NCI-H226 (cell line): ENCODE results near the gene NTRK2.
"Not testable (repeated sequence)": the region's sequence is repeated elsewhere in the genome, so short reads cannot be mapped to it uniquely, and the experiment has no call there.

ENCODE experiments used
- DNase-seq: peaks from one replicate; pipeline ENCODE4 v3.0.0-alpha.2; 2015

The NTRK2 gene

GRCh38 chr9:84858364-84858763 is 188.8 kb downstream of the NTRK2 start:
- DNase-seq = no peak

GRCh38 chr9:84860249-84861115 is 191.0 kb downstream of the NTRK2 start:
- DNase-seq = no peak

- DNase-seq = no peak
These were observed 191.9 kb downstream of the NTRK2 start for GRCh38 chr9:84861455-84861854.

GRCh38 chr9:84862308-84862707 is 192.8 kb downstream of the NTRK2 start:
- no peak for DNase-seq

- peak; percentile 29 for DNase-seq
These were observed 193.3 kb downstream of the NTRK2 start for GRCh38 chr9:84862810-84863287.

GRCh38 chr9:84863372-84863771 is 193.8 kb downstream of the NTRK2 start:
- DNase-seq = no peak

- no peak for DNase-seq
These were observed 197.1 kb downstream of the NTRK2 start for GRCh38 chr9:84866396-84867175.

- no peak for DNase-seq
These were observed 197.7 kb downstream of the NTRK2 start for GRCh38 chr9:84867186-84867585.

GRCh38 chr9:84869091-84869490 is 199.6 kb downstream of the NTRK2 start:
- DNase-seq = no peak

- no peak for DNase-seq
These were observed 202.5 kb downstream of the NTRK2 start for GRCh38 chr9:84871983-84872382.

- DNase-seq = no peak
These were observed 204.5 kb downstream of the NTRK2 start for GRCh38 chr9:84874022-84874421.

GRCh38 chr9:84874596-84874995 is 205.1 kb downstream of the NTRK2 start:
- no peak for DNase-seq

- DNase-seq = no peak
These were observed 205.7 kb downstream of the NTRK2 start for GRCh38 chr9:84875193-84875592.

- no peak for DNase-seq
These were observed 210.1 kb downstream of the NTRK2 start for GRCh38 chr9:84879631-84880030.

GRCh38 chr9:84880835-84881234 is 211.3 kb downstream of the NTRK2 start:
- DNase-seq = no peak

- no peak for DNase-seq
These were observed 217.3 kb downstream of the NTRK2 start for GRCh38 chr9:84886866-84887265.

GRCh38 chr9:84891924-84892323 is 222.4 kb downstream of the NTRK2 start:
- no peak for DNase-seq

GRCh38 chr9:84893419-84894128 is 224.0 kb downstream of the NTRK2 start:
- DNase-seq = no peak

- no peak for DNase-seq
These were observed 225.3 kb downstream of the NTRK2 start for GRCh38 chr9:84894859-84895258.

- DNase-seq = no peak
These were observed 228.0 kb downstream of the NTRK2 start for GRCh38 chr9:84897362-84898094.

GRCh38 chr9:84898188-84898587 is 228.7 kb downstream of the NTRK2 start:
- no peak for DNase-seq

- DNase-seq = not testable (repeated sequence)
These were observed 229.1 kb downstream of the NTRK2 start for GRCh38 chr9:84898618-84899017.

GRCh38 chr9:84899326-84899725 is 229.8 kb downstream of the NTRK2 start:
- DNase-seq = no peak
